Measurements from ENCODE around the gene MSANTD1. TPM values are rescaled to one million over a fixed set of nuclear protein-coding genes. Genes with fewer than 3 reads are reported as not detected.

The MSANTD1 gene
- total and polyA plus RNA-seq, 2 of the 8 experiments (the other 6 are each of a cell fraction or from before 2014, with no cell fraction given): 0.23 to 0.45 TPM

DNA sequence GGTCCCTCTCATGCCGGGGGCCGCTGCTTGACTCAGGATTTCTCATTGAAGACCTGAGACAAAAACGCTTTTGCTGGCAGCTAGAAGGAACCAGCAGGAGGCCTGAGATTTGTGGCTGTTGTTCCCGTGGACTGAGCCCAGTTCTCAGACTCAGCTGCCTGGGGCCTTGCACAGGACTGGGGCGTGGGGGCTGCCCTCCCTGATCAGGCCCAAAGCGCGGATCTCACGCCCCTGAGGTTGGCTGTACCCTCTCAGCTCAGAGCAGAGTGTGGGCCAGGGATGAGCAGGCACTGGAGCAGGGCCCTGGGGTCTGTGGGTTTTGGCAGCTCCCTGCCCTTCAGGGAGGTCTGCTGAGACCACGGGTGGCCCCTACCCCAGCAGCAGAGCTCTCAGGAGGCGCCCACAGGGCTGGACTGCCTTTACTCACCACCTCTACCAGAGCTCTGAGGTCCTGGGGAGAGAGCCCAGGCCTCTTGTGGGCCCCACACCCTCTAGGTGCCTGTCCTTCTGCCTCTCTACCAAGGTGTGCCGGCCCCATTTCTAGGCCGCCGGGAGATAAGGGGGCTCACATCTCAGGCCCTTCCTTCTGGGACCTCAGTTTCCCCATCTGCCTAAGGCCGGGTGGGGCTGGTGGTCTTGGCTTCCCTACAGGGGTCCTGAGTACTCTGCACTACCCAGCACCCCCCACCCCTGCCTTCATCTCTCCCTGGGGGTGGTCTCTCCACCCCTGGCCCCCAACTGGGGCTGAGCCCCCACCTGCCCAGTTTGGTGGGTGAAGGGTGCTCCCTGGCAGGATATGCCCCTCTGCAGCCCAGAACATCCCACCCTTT lies 5.6 kb downstream of the MSANTD1 start:
- Histone ChIP-seq H3K4ac (replicated peaks; ENCODE audit: insufficient read length, low read depth, low read length) (no peak overlapping the region), H3K23ac (ENCODE audit: insufficient read length) (no peak overlapping the region), H3K79me2 (ENCODE audit: control insufficient read depth in 1 of 2, insufficient read depth in 2 of 2, low read length in 2 of 2) (no peaks in the 10 kb centered on the region), H3K27ac (ENCODE audit: low read depth, low read length) (no peak overlapping the region), H3K36me3 (ENCODE audit: control insufficient read depth in 2 of 4, insufficient read depth in 4 of 4, low read length in 3 of 4) (no peaks in the 10 kb centered on the region), H3K9me3 (ENCODE audit: insufficient read depth in 2 of 2, low read depth in 1 of 2, low read length in 1 of 2) (no peaks in the 10 kb centered on the region), H3K18ac (ENCODE audit: extremely low read depth, low read length) (no peak overlapping the region), H4K8ac (ENCODE audit: extremely low read depth, insufficient read depth, low read length) (peak overlapping the region; percentile 57; the same call in 1 of the 2 replicates), H2BK120ac (replicated peaks; ENCODE audit: low read depth, low read length) (no peak overlapping the region), H4K5ac (ENCODE audit: insufficient read length, low read depth, low read length) (no peak overlapping the region), H2AK5ac (ENCODE audit: low read depth, low read length) (no peak overlapping the region), H3K4me2 (ENCODE audit: insufficient read depth in 1 of 2, low read depth in 2 of 2, low read length in 2 of 2) (no peak overlapping the region), H3K14ac (ENCODE audit: insufficient read length) (no peak overlapping the region), H3K23me2 (ENCODE audit: low read depth, low read length) (no peaks in the 10 kb centered on the region), H3K9ac (replicated peaks in 1 of 4; ENCODE audit: extremely low read depth in 1 of 4, low read depth in 3 of 4, low read length in 3 of 4) (no peak overlapping the region), H3K27me3 (replicated peaks in 1 of 4; ENCODE audit: control insufficient read depth in 3 of 4, extremely low read depth in 1 of 4, insufficient read depth in 3 of 4, low read length in 3 of 4) (no peaks in the 10 kb centered on the region), H2BK20ac (ENCODE audit: low read length) (no peak overlapping the region), H2AFZ (ENCODE audit: low read length) (no peak overlapping the region), H4K91ac (replicated peaks; ENCODE audit: insufficient read length, low read length) (no peak overlapping the region), H4K20me1 (replicated peaks in 1 of 2; ENCODE audit: control insufficient read depth in 1 of 2, insufficient read depth in 2 of 2, low read length in 2 of 2) (peaks cover 0 to 7% of the 10 kb centered on the region in 2 experiments), H2BK5ac (ENCODE audit: low read depth, low read length) (no peak overlapping the region), H2BK12ac (ENCODE audit: low read depth, low read length) (no peak overlapping the region), H3K4me1 (replicated peaks in 1 of 4; ENCODE audit: control insufficient read depth in 3 of 4, insufficient read depth in 4 of 4, low read length in 3 of 4) (peaks cover 0 to 8% (median 0%) of the 10 kb centered on the region in 4 experiments; a peak in 3 of 7 replicates), H3K56ac (replicated peaks; ENCODE audit: insufficient read length, low read depth, low read length) (no peak overlapping the region), H2BK15ac (ENCODE audit: low read length) (no peak overlapping the region), H3K79me1 (ENCODE audit: low read depth, low read length) (no peaks in the 10 kb centered on the region), H3K4me3 (ENCODE audit: extremely low read depth in 1 of 4, insufficient read depth in 2 of 4, low read depth in 3 of 4, low read length in 4 of 4) (no peak overlapping the region)
- CTCF ChIA-PET (ENCODE audit: partially characterized antibody): interaction anchor here (0.6 to 0.9 kb wide), 3 partner anchors 16 to 245 kb away, joined by 3 read pairs; no protein-coding TSS in a partner anchor
- DNase-seq (ENCODE audit: low read depth in 1 of 2, low spot score in 2 of 2) (peak in 1 of 2 experiments; percentile 40), FAIRE-seq (no peak)
- 87% methylated on average over 13 of the region's 14 CpGs; no CpG with 5 or more reads in 1 of the 2 experiments for WGBS, 2 experiments (ENCODE audit: extremely low coverage in 1 of 2, insufficient coverage in 1 of 2, insufficient read length in 1 of 2, insufficient replicate concordance in 2 of 2, low coverage in 1 of 2, low lambda C conversion rate in 2 of 2, missing lambda C conversion rate in 1 of 2)
- POLR2A ChIA-PET (ENCODE audit: partially characterized antibody): no interaction called here
- TF ChIP-seq HDAC6 (IDR thresholded peaks at IDR 0.05; ENCODE audit: low read depth, low read length) (no peak), RBBP5 (IDR thresholded peaks at IDR 0.05; ENCODE audit: borderline replicate concordance, low read depth, low read length) (no peak), BACH1 (IDR thresholded peaks at IDR 0.05; ENCODE audit: low read length) (no peak), CBX5 (IDR thresholded peaks at IDR 0.05; ENCODE audit: low read depth, low read length) (no peak), EP300 (IDR thresholded peaks at IDR 0.05; ENCODE audit: borderline replicate concordance in 1 of 2, low read depth in 2 of 2, low read length in 2 of 2) (no peak), KDM5A (IDR thresholded peaks at IDR 0.05; ENCODE audit: low read length) (no peak), BCL11A (IDR thresholded peaks at IDR 0.05; ENCODE audit: low read depth in 2 of 2, low read length in 2 of 2) (no peak)

Measured in H1 (cell line).